ENCODE measurements around the gene HES7.
A peak's percentile ranks its signal among the peaks of the same experiment; 100 is the strongest.

Gene HES7

DNA sequence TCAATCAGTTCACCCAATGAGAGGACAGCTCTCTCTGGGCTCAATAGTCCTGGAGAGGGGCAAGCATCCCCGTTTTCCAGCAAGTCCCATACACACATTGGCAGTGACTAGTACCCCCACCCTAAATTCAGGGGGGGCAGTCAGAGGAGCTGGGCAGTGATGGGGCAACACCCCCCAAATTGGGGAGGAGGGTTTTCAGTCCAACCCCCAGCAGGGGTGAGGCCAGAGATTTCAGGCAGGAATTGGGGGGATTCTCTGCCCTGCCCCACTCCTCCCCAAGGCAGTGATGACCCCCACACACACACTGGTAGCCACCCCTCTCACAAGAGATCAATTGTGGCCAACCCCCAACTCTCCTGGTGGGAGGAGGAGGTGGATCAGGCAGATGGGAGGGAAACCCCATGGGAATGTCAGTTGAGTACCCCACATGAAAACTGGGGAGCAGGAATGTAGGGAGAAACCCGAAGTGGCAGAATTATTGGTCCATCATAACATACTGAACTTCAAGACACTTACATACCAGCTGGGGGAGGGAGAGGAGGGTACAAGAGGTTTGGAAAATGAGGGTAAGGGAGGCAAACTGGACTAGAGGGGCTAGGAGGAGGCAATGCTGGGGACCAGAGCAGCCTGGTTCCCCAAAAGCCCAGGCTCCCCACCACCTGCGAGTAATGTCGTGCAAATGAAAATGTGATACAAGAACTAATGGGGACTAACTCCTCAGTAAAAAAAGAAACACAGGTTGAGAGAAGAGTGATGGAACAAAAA is 35.7 kb upstream of the HES7 start:
- H3K4me3 ChIP-seq (ENCODE audit: low read depth, low read length) = no peak overlapping the region
- TF ChIP-seq, protein P1, sequence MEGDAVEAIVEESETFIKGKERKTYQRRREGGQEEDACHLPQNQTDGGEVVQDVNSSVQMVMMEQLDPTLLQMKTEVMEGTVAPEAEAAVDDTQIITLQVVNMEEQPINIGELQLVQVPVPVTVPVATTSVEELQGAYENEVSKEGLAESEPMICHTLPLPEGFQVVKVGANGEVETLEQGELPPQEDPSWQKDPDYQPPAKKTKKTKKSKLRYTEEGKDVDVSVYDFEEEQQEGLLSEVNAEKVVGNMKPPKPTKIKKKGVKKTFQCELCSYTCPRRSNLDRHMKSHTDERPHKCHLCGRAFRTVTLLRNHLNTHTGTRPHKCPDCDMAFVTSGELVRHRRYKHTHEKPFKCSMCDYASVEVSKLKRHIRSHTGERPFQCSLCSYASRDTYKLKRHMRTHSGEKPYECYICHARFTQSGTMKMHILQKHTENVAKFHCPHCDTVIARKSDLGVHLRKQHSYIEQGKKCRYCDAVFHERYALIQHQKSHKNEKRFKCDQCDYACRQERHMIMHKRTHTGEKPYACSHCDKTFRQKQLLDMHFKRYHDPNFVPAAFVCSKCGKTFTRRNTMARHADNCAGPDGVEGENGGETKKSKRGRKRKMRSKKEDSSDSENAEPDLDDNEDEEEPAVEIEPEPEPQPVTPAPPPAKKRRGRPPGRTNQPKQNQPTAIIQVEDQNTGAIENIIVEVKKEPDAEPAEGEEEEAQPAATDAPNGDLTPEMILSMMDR (IDR thresholded peaks at IDR 0.05; ENCODE audit: low read depth, low read length, missing control alignments) = peak; percentile 25
- no peak for DNase-seq (ENCODE audit: low read depth)

DNA sequence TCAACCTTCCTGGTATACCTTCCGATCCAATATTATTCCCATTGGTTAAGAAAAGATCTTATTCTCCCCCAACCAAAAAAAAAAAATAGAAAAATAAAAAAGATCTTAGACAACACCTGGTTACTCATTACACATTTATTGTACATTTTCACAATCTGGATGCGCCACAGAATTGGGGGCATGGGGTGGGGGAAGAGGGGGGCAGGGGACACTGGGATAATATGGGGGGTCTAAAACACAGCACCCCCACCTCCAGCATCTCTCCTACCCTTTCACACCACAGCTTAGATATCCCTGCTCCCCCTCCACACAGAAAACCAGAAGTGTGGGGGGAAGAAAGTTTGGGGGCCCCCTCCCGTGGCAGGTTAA is 35.1 kb upstream of the HES7 start:
- TF ChIP-seq, protein P1 (IDR thresholded peaks at IDR 0.05; ENCODE audit: low read depth, low read length, missing control alignments) = no peak
- no peak for DNase-seq (ENCODE audit: low read depth)
- no peak overlapping the region for H3K4me3 ChIP-seq (ENCODE audit: low read depth, low read length)

DNA sequence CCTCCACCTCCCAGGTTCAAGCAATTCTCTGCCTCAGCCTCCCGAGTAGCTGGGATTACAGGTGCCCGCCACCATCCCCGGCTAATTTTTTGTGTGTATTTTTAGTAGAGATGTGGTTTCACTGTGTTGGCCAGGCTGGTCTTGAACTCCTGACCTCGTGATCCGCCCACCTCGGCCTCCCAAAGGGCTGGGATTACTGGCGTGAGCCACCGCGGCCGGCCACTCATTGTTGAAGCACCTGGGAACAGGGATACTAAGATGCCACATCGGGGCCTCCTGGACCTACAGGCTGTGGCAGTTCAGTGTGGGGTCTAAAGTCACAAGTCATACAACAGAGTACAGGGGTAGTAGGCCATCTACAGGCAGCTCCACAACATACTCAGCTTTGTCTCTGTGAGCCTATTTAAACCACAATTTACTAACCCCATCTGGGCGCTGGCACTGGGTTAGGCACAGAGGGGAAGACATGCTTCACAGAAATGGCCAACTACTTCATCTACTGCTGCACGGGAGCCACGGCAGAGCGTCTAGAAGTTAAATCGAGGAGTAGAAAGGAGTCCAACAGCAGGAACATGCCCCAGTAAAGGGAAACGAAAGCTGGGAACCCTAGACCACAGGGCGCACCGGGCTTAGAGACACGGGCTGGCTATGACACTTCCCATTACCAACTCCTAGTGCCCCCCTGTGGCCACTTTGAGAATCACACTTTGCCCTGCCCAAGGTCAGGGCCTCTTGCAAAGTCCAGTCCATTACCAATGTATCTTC is 34.5 kb upstream of the HES7 start:
- TF ChIP-seq, protein P1 (IDR thresholded peaks at IDR 0.05; ENCODE audit: low read depth, low read length, missing control alignments) = peak; percentile 93
- no peak overlapping the region for H3K4me3 ChIP-seq (ENCODE audit: low read depth, low read length)
- peak; percentile 71 for DNase-seq (ENCODE audit: low read depth)

DNA sequence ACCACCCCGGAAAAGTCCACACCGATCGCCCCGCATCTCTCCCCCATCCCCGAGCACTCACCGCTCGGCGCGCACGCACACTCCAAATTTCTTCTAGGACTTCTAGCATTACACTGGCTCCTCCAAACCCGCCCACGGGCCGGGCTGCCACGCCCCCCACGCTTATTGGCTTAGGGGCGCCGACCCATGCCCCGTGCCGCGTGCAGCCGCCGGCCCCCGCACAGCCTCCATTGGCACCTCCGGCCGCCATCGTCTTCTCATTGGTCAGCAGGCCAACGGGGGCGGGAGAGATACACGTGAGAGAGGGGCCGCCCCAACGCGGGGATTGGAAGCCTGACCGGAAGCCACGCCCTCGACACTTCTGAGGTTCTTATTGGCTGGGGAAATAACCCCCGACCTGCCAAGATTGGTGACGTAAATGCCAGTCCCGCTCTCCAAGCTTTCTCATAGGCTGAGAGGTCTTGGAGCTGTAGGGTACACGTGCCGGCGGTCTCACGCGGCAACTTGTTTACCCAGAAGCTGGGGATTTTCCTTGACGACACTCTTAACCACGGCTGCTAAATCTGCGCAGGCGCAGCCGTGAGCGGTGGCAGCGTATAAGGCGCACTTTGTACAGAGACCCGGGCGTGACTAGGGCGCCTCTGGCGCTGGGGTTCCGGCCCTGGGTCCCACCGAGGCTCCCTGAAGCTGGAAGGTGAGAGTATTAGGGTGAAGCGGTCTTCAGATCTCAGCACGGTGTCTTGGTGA is 32.5 kb upstream of the HES7 start:
- peak; percentile 100 for DNase-seq (ENCODE audit: low read depth)
- H3K4me3 ChIP-seq (ENCODE audit: low read depth, low read length) = peak overlapping the region; percentile 61
- TF ChIP-seq, protein P1 (IDR thresholded peaks at IDR 0.05; ENCODE audit: low read depth, low read length, missing control alignments) = no peak

DNA sequence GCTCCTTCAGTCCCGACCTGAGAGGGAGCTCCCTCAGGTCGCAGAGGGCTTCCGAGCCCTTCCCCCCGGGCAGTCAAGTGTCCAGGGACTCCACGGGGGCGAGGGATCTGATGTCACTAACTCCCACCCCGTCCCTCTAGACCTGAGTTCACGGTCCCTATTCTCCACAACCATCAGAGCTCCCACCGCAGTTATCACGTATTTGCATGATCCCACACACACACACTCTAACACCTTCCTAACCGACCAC is 32.0 kb upstream of the HES7 start:
- DNase-seq (ENCODE audit: low read depth) = no peak
- peak overlapping the region; percentile 61 for H3K4me3 ChIP-seq (ENCODE audit: low read depth, low read length)
- TF ChIP-seq, protein P1 (IDR thresholded peaks at IDR 0.05; ENCODE audit: low read depth, low read length, missing control alignments) = no peak

DNA sequence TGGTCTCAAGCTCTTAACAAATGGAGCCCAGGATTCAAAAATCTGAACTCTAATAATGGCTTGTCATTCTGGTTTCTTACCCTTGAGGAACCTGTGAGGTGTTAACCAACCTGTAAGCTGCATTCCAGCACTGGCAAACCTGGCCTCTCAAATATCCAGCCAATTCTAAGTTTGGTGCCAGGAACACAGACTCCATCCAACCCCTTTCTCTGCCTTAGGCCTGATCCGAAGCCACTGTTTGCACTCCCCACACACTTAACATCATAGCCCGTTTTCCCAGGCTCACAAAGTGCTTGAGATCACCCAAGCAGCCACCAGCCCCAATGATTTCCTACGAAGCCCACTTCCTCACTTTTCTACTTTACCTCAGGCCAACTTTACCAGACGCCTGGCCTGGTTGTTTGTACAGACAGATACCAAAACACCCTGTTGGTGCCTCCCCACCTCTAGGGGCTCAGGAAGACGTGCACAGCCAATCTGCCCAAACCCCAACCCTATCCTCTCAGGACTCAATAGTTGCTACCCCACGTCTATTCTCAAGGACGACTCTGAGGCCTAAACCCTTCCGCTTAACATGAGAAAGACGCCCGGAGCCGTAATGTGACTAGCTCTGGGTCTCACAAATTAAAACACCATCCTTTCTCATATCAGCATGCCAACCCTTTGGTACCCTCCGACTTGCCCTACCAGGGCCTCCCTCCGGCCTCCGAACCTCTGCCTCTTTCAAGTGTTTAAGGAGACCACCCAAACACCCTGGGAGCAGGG is 31.5 kb upstream of the HES7 start:
- DNase-seq (ENCODE audit: low read depth) = no peak
- TF ChIP-seq, protein P1 (IDR thresholded peaks at IDR 0.05; ENCODE audit: low read depth, low read length, missing control alignments) = no peak
- peak overlapping the region; percentile 61 for H3K4me3 ChIP-seq (ENCODE audit: low read depth, low read length)

Measured in GM12864 (cell line).